A673 (cell line): ENCODE results near the gene SHOC2. TPM values are rescaled to one million over a fixed set of nuclear protein-coding genes. Genes with fewer than 3 reads are reported as not detected.
A peak's percentile ranks its signal among the peaks of the same experiment; 100 is the strongest.

ENCODE experiments used
- BruUV-seq: library from RNA; stranded (reverse); fragments of 400-500 nt; replicated peaks from 2 replicates; lab custom pipeline; 2021; lab: Mats Ljungman, UMichigan
- CTCF ChIA-PET: fragments of 300-600 bp; sonication (Branson Sonifier 250); formaldehyde crosslinking; loops from one replicate; lab custom pipeline; 2022; ENCODE audit warnings: antibody characterized with exemption; lab: Charles Lee
- POLR2A ChIA-PET: fragments of 300-600 bp; sonication (Branson Sonifier 250); formaldehyde crosslinking; loops from one replicate; lab custom pipeline; 2022; ENCODE audit warnings: antibody characterized with exemption; ENCODE audit not compliant: low non-redundant PET; lab: Charles Lee
- DNase-seq: peaks from one replicate; pipeline ENCODE4 v3.0.0-alpha.2; 2015; ENCODE audit warnings: low spot score
- H3K27ac ChIP-seq: fragments of 200-600 bp; sonication (generic); 2 replicates; pipeline ENCODE4 v1.5.1; 2016; ENCODE audit warnings: mixed run types, low read depth, mild to moderate bottlenecking, mixed read lengths, antibody characterized with exemption, low read length; ENCODE audit not compliant: poor library complexity, severe bottlenecking
- H3K27me3 ChIP-seq: fragments of 200-600 bp; sonication (generic); replicated peaks from 2 replicates; pipeline ENCODE4 v1.6.1; 2017; ENCODE audit warnings: mixed run types, low read depth, mild to moderate bottlenecking, mixed read lengths, antibody characterized with exemption, low read length; ENCODE audit not compliant: insufficient read depth, poor library complexity
- H3K36me3 ChIP-seq: fragments of 200-600 bp; sonication (generic); 2 replicates; pipeline ENCODE4 v1.6.1; 2016; ENCODE audit warnings: mixed run types, mild to moderate bottlenecking, mixed read lengths, antibody characterized with exemption, low read length; ENCODE audit not compliant: insufficient read depth, poor library complexity, severe bottlenecking
- H3K4me1 ChIP-seq: fragments of 200-600 bp; sonication (generic); 2 replicates; pipeline ENCODE4 v1.6.1; 2017; ENCODE audit warnings: mixed run types, mild to moderate bottlenecking, mixed read lengths, antibody characterized with exemption, low read length; ENCODE audit not compliant: insufficient read depth, poor library complexity, severe bottlenecking
- H3K4me3 ChIP-seq: fragments of 200-600 bp; sonication (generic); 2 replicates; pipeline ENCODE4 v1.5.1; 2016; ENCODE audit warnings: low read depth, mixed run types, mild to moderate bottlenecking, mixed read lengths, low read length; ENCODE audit not compliant: poor library complexity, severe bottlenecking
- H3K9me3 ChIP-seq: fragments of 200-600 bp; sonication (generic); 2 replicates; pipeline ENCODE4 v1.6.1; 2016; ENCODE audit warnings: mixed run types, low read depth, mild to moderate bottlenecking, mixed read lengths, antibody characterized with exemption, low read length; ENCODE audit not compliant: poor library complexity, severe bottlenecking
- EZH2 ChIP-seq: fragments of 200-600 bp; sonication (generic); IDR thresholded peaks from 2 replicates; pipeline ENCODE4 v1.6.1; 2017; ENCODE audit warnings: borderline replicate concordance, low read depth, mild to moderate bottlenecking, mixed read lengths, antibody characterized with exemption, low read length; ENCODE audit not compliant: poor library complexity, severe bottlenecking
- intact Hi-C: fragments of 100-400 bp; cut with micrococcal nuclease; formaldehyde crosslinking; loops from one replicate; pipeline ENCODE4 v1.10.0; 2022; ENCODE audit not compliant: unreplicated experiment
- total RNA-seq: library from RNA; stranded (reverse); gene quantifications from 2 replicates; pipeline ENCODE4 v1.2.3, GENCODE V29; 2021
- TF ChIP-seq, protein P1 (sequence below): fragments of 300-800, 200-600 bp; sonication (generic); conservative IDR thresholded peaks from 2 replicates; pipeline ENCODE4 v1.5.1; 2017; ENCODE audit warnings: low read depth, mild to moderate bottlenecking, antibody characterized with exemption, low read length, moderate library complexity, mixed read lengths

The SHOC2 gene
- total RNA-seq, 1 experiment from 2014 or later, result 37.6 TPM

DNA sequence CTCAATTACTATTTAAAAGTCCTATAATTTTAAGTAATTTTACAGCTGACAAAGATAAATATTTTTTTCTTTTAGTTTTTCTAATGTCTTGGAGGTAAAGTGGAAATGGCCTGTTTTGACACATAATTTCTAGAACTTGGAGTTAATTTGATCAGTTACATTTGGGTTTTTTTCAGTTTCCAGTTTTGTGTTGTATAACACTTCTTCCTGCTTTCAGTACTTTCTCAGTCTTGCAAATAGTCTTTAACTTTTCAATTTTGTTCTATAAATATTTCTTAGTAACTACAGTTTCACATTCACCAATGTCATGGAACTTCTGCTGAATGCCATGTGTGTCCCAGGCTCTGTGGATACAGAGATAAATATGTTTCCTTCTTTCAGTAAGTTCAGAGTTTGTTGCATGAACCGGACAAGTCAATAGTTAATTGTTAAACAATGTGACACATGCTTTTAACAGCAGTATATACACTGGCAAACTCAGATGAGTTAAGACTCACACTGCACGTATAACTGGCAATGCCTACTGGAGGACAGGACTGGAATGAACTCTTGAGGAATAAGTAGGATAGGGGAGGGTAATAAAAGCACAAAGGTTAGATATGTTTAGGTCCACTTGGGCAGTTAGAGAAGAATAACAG, 4.6 kb downstream of the SHOC2 start:
- no peak overlapping the region for H3K27ac ChIP-seq
- intact Hi-C loops, result no loop called here
- no peaks in the 10 kb centered on the region for H3K9me3 ChIP-seq
- TF ChIP-seq, protein P1, sequence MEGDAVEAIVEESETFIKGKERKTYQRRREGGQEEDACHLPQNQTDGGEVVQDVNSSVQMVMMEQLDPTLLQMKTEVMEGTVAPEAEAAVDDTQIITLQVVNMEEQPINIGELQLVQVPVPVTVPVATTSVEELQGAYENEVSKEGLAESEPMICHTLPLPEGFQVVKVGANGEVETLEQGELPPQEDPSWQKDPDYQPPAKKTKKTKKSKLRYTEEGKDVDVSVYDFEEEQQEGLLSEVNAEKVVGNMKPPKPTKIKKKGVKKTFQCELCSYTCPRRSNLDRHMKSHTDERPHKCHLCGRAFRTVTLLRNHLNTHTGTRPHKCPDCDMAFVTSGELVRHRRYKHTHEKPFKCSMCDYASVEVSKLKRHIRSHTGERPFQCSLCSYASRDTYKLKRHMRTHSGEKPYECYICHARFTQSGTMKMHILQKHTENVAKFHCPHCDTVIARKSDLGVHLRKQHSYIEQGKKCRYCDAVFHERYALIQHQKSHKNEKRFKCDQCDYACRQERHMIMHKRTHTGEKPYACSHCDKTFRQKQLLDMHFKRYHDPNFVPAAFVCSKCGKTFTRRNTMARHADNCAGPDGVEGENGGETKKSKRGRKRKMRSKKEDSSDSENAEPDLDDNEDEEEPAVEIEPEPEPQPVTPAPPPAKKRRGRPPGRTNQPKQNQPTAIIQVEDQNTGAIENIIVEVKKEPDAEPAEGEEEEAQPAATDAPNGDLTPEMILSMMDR, result no peak
- no peak for TF ChIP-seq EZH2
- peaks cover 30% of the 10 kb centered on the region for H3K4me1 ChIP-seq
- no TSS peak for BruUV-seq
- DNase-seq, result no peak
- H3K36me3 ChIP-seq, result no peaks in the 10 kb centered on the region
- ChIA-PET POLR2A (no interaction called here), CTCF (no interaction called here)
- no peak overlapping the region for H3K4me3 ChIP-seq
- no peaks in the 10 kb centered on the region for H3K27me3 ChIP-seq

DNA sequence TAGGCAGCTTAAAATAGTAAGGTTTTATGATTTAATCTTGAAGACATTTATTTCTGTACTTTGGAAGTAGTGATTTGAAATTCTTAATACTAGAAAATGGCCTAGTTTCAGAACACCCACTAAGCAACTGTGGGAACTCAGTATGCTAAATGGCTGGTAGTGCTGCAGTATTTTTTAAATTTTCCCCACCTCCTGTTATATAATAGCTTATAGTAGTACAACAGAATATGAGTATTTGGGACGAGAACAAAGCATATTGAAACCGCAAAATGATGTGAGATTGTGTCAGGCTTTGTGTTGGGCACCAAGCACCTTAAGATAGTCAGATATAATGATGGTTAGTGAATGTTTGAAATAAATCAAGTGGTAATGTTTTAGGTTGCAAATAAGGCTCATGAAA, 8.1 kb downstream of the SHOC2 start:
- BruUV-seq, result no TSS peak
- ChIA-PET CTCF (no interaction called here), POLR2A (no interaction called here)
- DNase-seq, result no peak
- Histone ChIP-seq H3K4me1 (peaks cover 24% of the 10 kb centered on the region), H3K4me3 (no peak overlapping the region), H3K9me3 (no peaks in the 10 kb centered on the region), H3K36me3 (no peaks in the 10 kb centered on the region), H3K27ac (no peak overlapping the region), H3K27me3 (no peaks in the 10 kb centered on the region)
- TF ChIP-seq, protein P1, result no peak
- no peak for TF ChIP-seq EZH2
- intact Hi-C loops, result no loop called here

DNA sequence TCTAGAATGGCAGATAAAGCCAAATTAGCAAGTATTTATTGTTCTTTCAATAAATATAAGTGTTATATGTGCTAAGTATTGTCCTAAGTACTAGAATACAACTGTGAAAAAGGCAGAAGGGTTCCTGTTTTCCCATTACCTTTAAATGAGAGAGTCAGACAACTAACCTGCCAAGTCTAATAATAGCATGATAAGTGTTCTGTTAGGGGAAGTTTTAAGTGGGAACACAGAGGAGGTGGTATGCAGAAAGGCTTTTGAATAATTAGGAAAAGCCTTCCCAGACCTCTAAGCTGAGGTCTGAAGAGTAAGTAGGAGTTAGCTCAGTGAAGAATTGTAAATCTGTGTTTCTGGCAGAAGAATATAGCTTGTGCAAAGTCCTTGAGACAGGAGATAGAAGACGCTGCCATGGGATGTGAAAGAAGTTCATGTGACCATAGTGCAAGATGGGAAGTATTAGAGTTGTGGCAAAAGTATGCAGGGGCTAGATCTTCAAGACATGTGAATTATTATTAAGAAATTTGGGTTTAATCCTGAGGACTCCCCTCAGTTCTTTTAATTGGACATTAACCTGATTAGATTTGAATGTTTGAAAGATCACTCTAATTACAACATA, 12.5 kb downstream of the SHOC2 start:
- POLR2A ChIA-PET, result interaction anchor here (0.6 kb wide), 1 partner anchor 15 kb away, joined by 3 read pairs; no protein-coding TSS in a partner anchor
- DNase-seq, result peak; percentile 4
- TF ChIP-seq EZH2, result no peak
- TF ChIP-seq, protein P1, result no peak
- H3K9me3 ChIP-seq, result no peaks in the 10 kb centered on the region
- intact Hi-C loops, result no loop called here
- no peaks in the 10 kb centered on the region for H3K27me3 ChIP-seq
- H3K36me3 ChIP-seq, result no peaks in the 10 kb centered on the region
- H3K27ac ChIP-seq, result no peak overlapping the region
- no TSS peak for BruUV-seq
- no peak overlapping the region for H3K4me3 ChIP-seq
- CTCF ChIA-PET, result no interaction called here
- H3K4me1 ChIP-seq, result peaks cover 10% of the 10 kb centered on the region
